GM12878 (cell line): ENCODE data around the gene WASF2. TPM values are rescaled to one million over a fixed set of nuclear protein-coding genes. Genes with fewer than 3 reads are reported as not detected.

Experiments used
- ATAC-seq: fragments of 200-7000 bp; cut with Tn5 transposase; 3 replicates; pipeline ENCODE4 v1.9.1; 2020; ENCODE audit warnings: mild to moderate bottlenecking, moderate library complexity
- BruUV-seq: library from RNA; stranded (reverse); fragments of 400-500 nt; replicated peaks from 2 replicates; lab custom pipeline; 2021; lab: Mats Ljungman, UMichigan
- CTCF ChIA-PET: fragments of 300-600 bp; sonication (Branson Sonifier 250); formaldehyde crosslinking; extraction: SDS; loops from one replicate; lab custom pipeline; 2021; ENCODE audit warnings: inconsistent platforms; lab: Yijun Ruan, JAX
- POLR2A ChIA-PET: fragments of 350-600 bp; formaldehyde crosslinking; extraction: SDS; loops from one replicate; lab custom pipeline; 2021; ENCODE audit warnings: inconsistent platforms; lab: Charles Lee
- RAD21 ChIA-PET: fragments of 300-600 bp; sonication (Branson Sonifier 250); formaldehyde crosslinking; loops from one replicate; lab custom pipeline; 2023; ENCODE audit warnings: antibody characterized with exemption; ENCODE audit not compliant: unreplicated experiment; lab: Charles Lee
- SMC1A ChIA-PET: fragments of 300-600 bp; sonication (Branson Sonifier 250); formaldehyde crosslinking; loops from one replicate; lab custom pipeline; 2023; ENCODE audit not compliant: unreplicated experiment, uncharacterized antibody; lab: Charles Lee
- DNase-seq: peaks from one replicate; pipeline ENCODE4 v3.0.0-alpha.2; 2011; ENCODE audit warnings: low read depth, low spot score
- FAIRE-seq: peaks from 3 replicates; lab custom pipeline; 2011; peaks lifted over from hg19 to GRCh38; lab: Jason Lieb, UNC
- H2AFZ ChIP-seq: 2 replicates; pipeline ENCODE4 v1.6.0; 2011; ENCODE audit warnings: low read depth, low read length, control low read depth; ENCODE audit not compliant: control insufficient read depth
- H3K27ac ChIP-seq: 2 replicates; pipeline ENCODE4 v1.5.1; 2011; ENCODE audit warnings: control low read depth; ENCODE audit not compliant: control insufficient read depth, insufficient read depth
- H3K27me3 ChIP-seq, 2 experiments: replicated peaks in 1 of 2; 2 replicates each; pipeline versions ENCODE4 v1.6.0 to v1.6.1; 2011; ENCODE audit warnings: low read length in 1 of 2; ENCODE audit not compliant: control insufficient read depth in 2 of 2, insufficient read depth in 2 of 2
- H3K36me3 ChIP-seq, 2 experiments: 2 replicates each; pipeline ENCODE4 v1.5.1; 2011; ENCODE audit warnings: low read length in 1 of 2; ENCODE audit not compliant: control insufficient read depth in 2 of 2, insufficient read depth in 2 of 2
- H3K4me1 ChIP-seq: 2 replicates; pipeline ENCODE4 v1.6.1; 2011; ENCODE audit warnings: mild to moderate bottlenecking, low read length, moderate library complexity, mixed read lengths; ENCODE audit not compliant: control insufficient read depth, insufficient read depth
- H3K4me2 ChIP-seq: 2 replicates; pipeline ENCODE4 v1.6.0; 2011; ENCODE audit warnings: control low read depth; ENCODE audit not compliant: control insufficient read depth, insufficient read depth
- H3K4me3 ChIP-seq: fragments of 200-600 bp; sonication (generic); 2 replicates; pipeline ENCODE4 v1.5.1; 2016
- H3K79me2 ChIP-seq: 2 replicates; pipeline ENCODE4 v1.6.0; 2011; ENCODE audit warnings: low read length; ENCODE audit not compliant: control insufficient read depth, insufficient read depth
- H3K9ac ChIP-seq: 2 replicates; pipeline ENCODE4 v1.8.0; 2011; ENCODE audit warnings: low read length, control low read depth, mixed read lengths; ENCODE audit not compliant: control insufficient read depth, insufficient read depth
- H3K9me3 ChIP-seq: replicated peaks from 3 replicates; pipeline ENCODE4 v1.5.1; 2011; ENCODE audit warnings: mild to moderate bottlenecking, low read length; ENCODE audit not compliant: control insufficient read depth, insufficient read depth
- H4K20me1 ChIP-seq: 2 replicates; pipeline ENCODE4 v1.6.0; 2011; ENCODE audit not compliant: control insufficient read depth, insufficient read depth
- ATF7 ChIP-seq: fragments of 450-650 bp; IDR thresholded peaks from 2 replicates; pipeline ENCODE4 v1.6.1; 2016; ENCODE audit warnings: low read depth, mild to moderate bottlenecking
- CBX3 ChIP-seq: fragments of 200-600 bp; sonication (generic); IDR thresholded peaks from 2 replicates; pipeline ENCODE4 v1.6.1; 2016; ENCODE audit warnings: low read depth, borderline replicate concordance
- CEBPZ ChIP-seq: fragments of 150-350 bp; IDR thresholded peaks from 2 replicates; pipeline ENCODE4 v1.6.1; 2016; ENCODE audit warnings: low read depth, low read length
- JUNB ChIP-seq: IDR thresholded peaks from 2 replicates; pipeline ENCODE4 v1.6.1; 2016; ENCODE audit warnings: antibody characterized with exemption, mild to moderate bottlenecking
- RUNX3 ChIP-seq: IDR thresholded peaks from 2 replicates; pipeline ENCODE4 v1.6.1; 2012; ENCODE audit warnings: low read length, inconsistent platforms
- ZNF687 ChIP-seq: fragments of 450-650 bp; IDR thresholded peaks from 2 replicates; pipeline ENCODE4 v1.6.1; 2017; ENCODE audit warnings: mild to moderate bottlenecking, moderate library complexity
- ZSCAN29 ChIP-seq: fragments of 450-650 bp; IDR thresholded peaks from 2 replicates; pipeline ENCODE4 v1.6.1; 2017; ENCODE audit warnings: mild to moderate bottlenecking, moderate library complexity
- WGBS: methylation state at CpG from one replicate; pipeline ENCODE4 v1.1.6; 2016; ENCODE audit warnings: low lambda C conversion rate; ENCODE audit not compliant: insufficient replicate concordance, insufficient coverage; ENCODE audit errors: missing lambda C conversion rate; 5-methylcytosine and 5-hydroxymethylcytosine counted together
- in situ Hi-C: fragments of 300-500 bp; cut with MboI; formaldehyde crosslinking; loops from 9 replicates; pipeline ENCODE4 v1.14.3; 2018; ENCODE audit warnings: mixed read lengths
- intact Hi-C: fragments of 100-400 bp; cut with micrococcal nuclease; formaldehyde crosslinking; loops from one replicate; pipeline ENCODE4 v1.14.2; 2022; ENCODE audit not compliant: unreplicated experiment
- polyA plus RNA-seq, 11 experiments: library from polyadenylated mRNA; depleted of rRNA in 4 of 11; unstranded in 6 of 11; stranded (reverse) in 5 of 11; fragments of >200 nt; fragmentation: Nextera tagmentation in 4 of 11; fragmentation: Illumina TruSeq in 1 of 11; extraction: Ambion mirVana in 4 of 11; extraction: Trizol in 1 of 11; gene quantifications; 1 replicate in 1 of 11; 2 replicates in 10 of 11; pipeline versions ENCODE4 v1.2.1 to v1.2.3, GENCODE V29; 2011 to 2016; ENCODE audit warnings: inconsistent platforms in 2 of 11, missing spikeins in 2 of 11, low read depth in 1 of 11
- total RNA-seq, 4 experiments: library from RNA; depleted of rRNA in 3 of 4; stranded (reverse); fragments of >200 nt in 3 of 4; fragmentation: Illumina TruSeq in 1 of 4; extraction: Trizol in 1 of 4; gene quantifications; 2 replicates each; pipeline versions ENCODE4 v1.2.1 to v1.2.3, GENCODE V29; 2013 to 2021
- TF ChIP-seq, protein P1 (sequence below): fragments of 450-650 bp; IDR thresholded peaks from 2 replicates; pipeline ENCODE4 v1.6.1; 2017; ENCODE audit warnings: mild to moderate bottlenecking, moderate library complexity

The WASF2 gene
- total and polyA plus RNA-seq, 10 of the 15 experiments (the other 5 are each of a cell fraction or from before 2014, with no cell fraction given): 7.0 to 111 (median 37.1) TPM

- Histone ChIP-seq H3K4me1 (peaks cover 42% of the 10 kb centered on the region), H3K9me3 (no peaks in the 10 kb centered on the region), H3K27me3 (no peaks in the 10 kb centered on the region), H2AFZ (no peak overlapping the region), H3K4me2 (no peak overlapping the region), H3K36me3 (peaks cover 3 to 4% of the 10 kb centered on the region in 2 experiments; a peak in 3 of 4 replicates), H3K4me3 (no peak overlapping the region), H4K20me1 (no peaks in the 10 kb centered on the region), H3K79me2 (peaks cover 54% of the 10 kb centered on the region), H3K27ac (peak overlapping the region; percentile 6; the same call in 1 of the 2 replicates), H3K9ac (no peak overlapping the region)
- intact Hi-C loops: loop anchor here (5.0 kb wide), 1 partner anchor 43 kb away; the partner anchor contains the start of gene WASF2
- BruUV-seq: no TSS peak
- 41% methylated on average over 9 of the region's 9 CpGs for WGBS
- POLR2A ChIA-PET: interaction anchor here (0.6 to 1.4 kb wide), 5 partner anchors 9 to 67 kb away, joined by 3 to 4 read pairs (median 3); no protein-coding TSS in a partner anchor
- FAIRE-seq (no peak), DNase-seq (no peak), ATAC-seq (peak; percentile 48)
- RAD21 ChIA-PET: interaction anchor here (0.8 to 2.6 kb wide), 3 partner anchors 19 to 155 kb away, joined by 3 to 7 read pairs (median 4); partner anchors contain the start of gene AHDC1
- no peak for TF ChIP-seq ATF7
- TF ChIP-seq CBX3: no peak
- TF ChIP-seq ZSCAN29: peak; percentile 63; the same call in 1 of the 2 replicates
- peak; percentile 64 for TF ChIP-seq JUNB
- TF ChIP-seq CEBPZ: no peak
- 0 out of 2 replicates have a peak, but pooled peaks have one; percentile 9 for TF ChIP-seq RUNX3
- TF ChIP-seq ZNF687: no peak
- TF ChIP-seq, protein P1, sequence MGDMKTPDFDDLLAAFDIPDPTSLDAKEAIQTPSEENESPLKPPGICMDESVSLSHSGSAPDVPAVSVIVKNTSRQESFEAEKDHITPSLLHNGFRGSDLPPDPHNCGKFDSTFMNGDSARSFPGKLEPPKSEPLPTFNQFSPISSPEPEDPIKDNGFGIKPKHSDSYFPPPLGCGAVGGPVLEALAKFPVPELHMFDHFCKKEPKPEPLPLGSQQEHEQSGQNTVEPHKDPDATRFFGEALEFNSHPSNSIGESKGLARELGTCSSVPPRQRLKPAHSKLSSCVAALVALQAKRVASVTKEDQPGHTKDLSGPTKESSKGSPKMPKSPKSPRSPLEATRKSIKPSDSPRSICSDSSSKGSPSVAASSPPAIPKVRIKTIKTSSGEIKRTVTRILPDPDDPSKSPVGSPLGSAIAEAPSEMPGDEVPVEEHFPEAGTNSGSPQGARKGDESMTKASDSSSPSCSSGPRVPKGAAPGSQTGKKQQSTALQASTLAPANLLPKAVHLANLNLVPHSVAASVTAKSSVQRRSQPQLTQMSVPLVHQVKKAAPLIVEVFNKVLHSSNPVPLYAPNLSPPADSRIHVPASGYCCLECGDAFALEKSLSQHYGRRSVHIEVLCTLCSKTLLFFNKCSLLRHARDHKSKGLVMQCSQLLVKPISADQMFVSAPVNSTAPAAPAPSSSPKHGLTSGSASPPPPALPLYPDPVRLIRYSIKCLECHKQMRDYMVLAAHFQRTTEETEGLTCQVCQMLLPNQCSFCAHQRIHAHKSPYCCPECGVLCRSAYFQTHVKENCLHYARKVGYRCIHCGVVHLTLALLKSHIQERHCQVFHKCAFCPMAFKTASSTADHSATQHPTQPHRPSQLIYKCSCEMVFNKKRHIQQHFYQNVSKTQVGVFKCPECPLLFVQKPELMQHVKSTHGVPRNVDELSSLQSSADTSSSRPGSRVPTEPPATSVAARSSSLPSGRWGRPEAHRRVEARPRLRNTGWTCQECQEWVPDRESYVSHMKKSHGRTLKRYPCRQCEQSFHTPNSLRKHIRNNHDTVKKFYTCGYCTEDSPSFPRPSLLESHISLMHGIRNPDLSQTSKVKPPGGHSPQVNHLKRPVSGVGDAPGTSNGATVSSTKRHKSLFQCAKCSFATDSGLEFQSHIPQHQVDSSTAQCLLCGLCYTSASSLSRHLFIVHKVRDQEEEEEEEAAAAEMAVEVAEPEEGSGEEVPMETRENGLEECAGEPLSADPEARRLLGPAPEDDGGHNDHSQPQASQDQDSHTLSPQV: no peak
- CTCF ChIA-PET: interaction anchor here (1.4 to 3.1 kb wide), 4 partner anchors 10 to 33 kb away, joined by 3 to 15 read pairs (median 3); no protein-coding TSS in a partner anchor
- in situ Hi-C loops: no loop called here
- SMC1A ChIA-PET: interaction anchor here (1.1 to 24.6 kb wide), 5 partner anchors 12 to 28 kb away, joined by 3 to 470 read pairs (median 4); no protein-coding TSS in a partner anchor
Measured at GRCh38 chr1:27448982-27449381, 41.0 kb downstream of the WASF2 start.
